IPS-NIHi11 (cell line): Measurements from ENCODE around the gene TRMT5.

Source experiments
- DNase-seq: peaks from one replicate; pipeline ENCODE4 v3.0.0; 2012; ENCODE audit warnings: mixed read lengths, low spot score

TRMT5 gene, protein sequence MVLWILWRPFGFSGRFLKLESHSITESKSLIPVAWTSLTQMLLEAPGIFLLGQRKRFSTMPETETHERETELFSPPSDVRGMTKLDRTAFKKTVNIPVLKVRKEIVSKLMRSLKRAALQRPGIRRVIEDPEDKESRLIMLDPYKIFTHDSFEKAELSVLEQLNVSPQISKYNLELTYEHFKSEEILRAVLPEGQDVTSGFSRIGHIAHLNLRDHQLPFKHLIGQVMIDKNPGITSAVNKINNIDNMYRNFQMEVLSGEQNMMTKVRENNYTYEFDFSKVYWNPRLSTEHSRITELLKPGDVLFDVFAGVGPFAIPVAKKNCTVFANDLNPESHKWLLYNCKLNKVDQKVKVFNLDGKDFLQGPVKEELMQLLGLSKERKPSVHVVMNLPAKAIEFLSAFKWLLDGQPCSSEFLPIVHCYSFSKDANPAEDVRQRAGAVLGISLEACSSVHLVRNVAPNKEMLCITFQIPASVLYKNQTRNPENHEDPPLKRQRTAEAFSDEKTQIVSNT

GRCh38 chr14:60980811-60981632, at the start of gene TRMT5, which contains the start of gene SLC38A6:
TSS of gene TRMT5 (minus strand) at chr14:60981079. CDS start at chr14:60980973, 106 bp downstream.
TSS of gene SLC38A6 (plus strand) at chr14:60981245. CDS start at chr14:60981278, 33 bp downstream.
- DNase-seq: peak; percentile 92

DNA sequence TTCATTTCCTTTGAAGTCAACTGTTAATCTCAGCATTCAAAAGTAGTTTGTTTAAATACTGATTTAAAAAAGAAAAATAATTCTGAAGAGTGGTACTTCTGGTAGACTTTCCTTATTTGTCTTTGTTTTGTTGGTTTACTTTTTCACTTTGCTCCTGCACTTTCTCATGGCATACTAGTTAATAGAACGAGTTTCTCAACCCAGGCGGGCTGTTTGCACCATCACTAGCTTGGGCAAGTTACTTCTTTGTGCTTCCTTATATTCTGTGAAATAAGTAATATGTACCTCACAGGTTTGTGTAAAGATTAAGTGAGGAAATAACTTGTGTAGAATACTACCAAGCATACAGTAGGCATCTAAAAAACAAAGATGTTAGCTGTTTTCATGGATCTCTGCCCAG, 45.6 kb upstream of the TRMT5 start:
- DNase-seq: no peak

GRCh38 chr14:61025251-61026223, 44.7 kb upstream of the TRMT5 start:
- peak; percentile 59 for DNase-seq

GRCh38 chr14:61019537-61019936, 38.7 kb upstream of the TRMT5 start:
- no peak for DNase-seq

DNA sequence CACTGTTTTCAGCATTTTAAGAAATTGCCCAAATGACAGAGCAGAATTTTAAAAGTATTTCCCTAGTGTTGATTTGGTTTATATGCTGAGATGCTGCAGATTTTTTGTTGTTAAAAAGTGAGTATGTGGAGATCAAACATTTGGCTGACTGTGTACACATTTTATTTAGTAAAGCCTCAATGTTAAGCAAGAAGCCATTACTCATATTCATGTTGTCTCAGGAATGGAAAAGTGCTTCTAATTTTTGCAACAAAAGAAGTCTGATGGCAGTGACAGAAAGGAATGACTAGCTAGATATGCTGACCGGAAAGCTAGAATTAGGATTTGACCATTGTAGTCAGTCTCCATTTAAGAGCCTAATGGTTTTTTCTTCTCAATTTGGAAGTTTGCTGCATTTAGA, 22.7 kb upstream of the TRMT5 start:
- no peak for DNase-seq

- DNase-seq: no peak
Measured at GRCh38 chr14:60999536-60999935, 18.7 kb upstream of the TRMT5 start.

GRCh38 chr14:60998617-60999016, 17.7 kb upstream of the TRMT5 start:
- DNase-seq: no peak

DNA sequence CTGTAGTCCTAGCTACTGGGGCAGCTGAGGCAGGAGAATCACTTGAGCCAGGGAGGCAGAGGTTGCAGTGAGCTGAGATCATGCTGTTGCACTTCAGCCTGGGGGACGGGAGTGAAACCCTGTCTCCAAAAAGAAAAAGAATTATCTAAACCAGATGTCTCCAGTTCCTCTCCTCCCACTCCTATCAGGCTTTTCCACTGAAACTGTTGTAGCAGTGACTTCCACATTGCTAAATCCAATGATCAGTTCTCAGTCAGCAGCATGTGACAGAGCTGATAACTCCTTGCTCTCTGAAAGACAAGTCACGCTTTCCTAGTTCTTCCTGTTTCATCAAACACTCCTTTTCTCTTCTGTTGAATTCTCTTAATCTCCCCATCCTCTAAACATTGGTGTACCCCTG, 8.7 kb upstream of the TRMT5 start:
- DNase-seq: no peak

GRCh38 chr14:60986500-60986899, 5.6 kb upstream of the TRMT5 start:
- no peak for DNase-seq

- no peak for DNase-seq
Measured at GRCh38 chr14:60984196-60984595, 3.3 kb upstream of the TRMT5 start.

GRCh38 chr14:60981633-60982455, 965 bp upstream of the TRMT5 start:
- peak; percentile 9 for DNase-seq

DNA sequence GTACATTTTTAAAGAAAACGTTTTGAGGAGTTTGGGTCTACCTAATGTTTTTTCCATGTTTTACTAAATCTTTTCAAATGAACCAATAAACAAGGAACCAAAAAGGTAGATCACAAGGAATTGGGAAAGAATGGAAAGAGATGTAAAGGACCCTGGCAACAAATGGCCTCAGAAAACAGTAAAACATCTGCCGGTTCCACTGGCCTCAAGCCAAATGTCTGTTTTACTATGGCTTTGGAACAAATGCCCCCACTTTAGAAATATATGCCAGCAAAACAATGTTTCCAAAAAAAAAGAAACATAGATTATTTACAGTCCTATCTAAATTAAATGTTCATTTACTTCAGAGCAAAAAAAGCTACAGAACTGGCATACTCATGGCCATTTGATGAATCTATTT, 3.0 kb downstream of the TRMT5 start:
- no peak for DNase-seq

GRCh38 chr14:60975551-60975950, 5.3 kb downstream of the TRMT5 start:
- DNase-seq: no peak

GRCh38 chr14:60974090-60974651, 6.7 kb downstream of the TRMT5 start:
- DNase-seq: no peak

- no peak for DNase-seq
Measured at GRCh38 chr14:60973070-60973469, 7.8 kb downstream of the TRMT5 start.

- no peak for DNase-seq
Measured at GRCh38 chr14:60972295-60972694, 8.6 kb downstream of the TRMT5 start.

GRCh38 chr14:60971271-60971670, 9.6 kb downstream of the TRMT5 start:
- DNase-seq: no peak

GRCh38 chr14:60970146-60970545, 10.7 kb downstream of the TRMT5 start:
- DNase-seq: no peak

GRCh38 chr14:60968671-60969070, 12.2 kb downstream of the TRMT5 start:
- DNase-seq: no peak

DNA sequence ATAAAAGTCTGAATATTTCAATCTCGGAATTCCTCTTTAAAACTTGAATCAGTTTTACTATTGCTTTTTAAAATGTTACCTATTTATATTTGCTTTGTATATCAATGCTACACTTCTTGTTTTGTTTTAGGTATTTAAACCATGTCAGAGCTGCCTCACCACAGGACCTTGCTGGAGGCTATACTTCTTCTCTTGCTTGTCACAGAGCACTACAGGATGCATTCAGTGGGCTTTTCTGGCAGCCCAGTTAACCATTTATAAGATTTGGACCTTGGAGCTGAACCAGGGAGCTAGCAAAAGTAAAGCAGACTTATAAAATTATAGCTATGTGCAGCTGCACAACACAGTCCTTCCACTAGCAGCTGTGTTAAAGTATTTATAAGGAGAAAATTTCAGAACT, 12.8 kb downstream of the TRMT5 start:
- no peak for DNase-seq
